ENCODE results near the gene GRAMD2A. TPM values are rescaled to one million over a fixed set of nuclear protein-coding genes. Genes with fewer than 3 reads are reported as not detected.

Gene GRAMD2A
- total RNA-seq, 6 donors from 2014 or later, result 26.7 to 52.4 (median 32.9) TPM

- no peaks in the 10 kb centered on the region for H3K27me3 ChIP-seq
- peak in 1 of 2 donors; percentile 82 for DNase-seq
- WGBS, 2 donors, result 10 to 16% methylated on average over 18 to 19 of the region's 19 CpGs
- H3K4me1 ChIP-seq, result peaks cover 22 to 35% (median 29%) of the 10 kb centered on the region in 4 donors
- peak overlapping the region; percentile 72 to 85 (median 76) for H3K27ac ChIP-seq
- ATAC-seq (ENCODE audit: low FRiP score in 2 of 2), result peak; percentile 92 to 94
- H3K36me3 ChIP-seq, result no peaks in the 10 kb centered on the region
- H3K9me3 ChIP-seq, result no peaks in the 10 kb centered on the region
- TF ChIP-seq CTCF (IDR thresholded peaks at IDR 0.05) (peak; percentile 71 to 92 (median 82)), POLR2AphosphoS5 (IDR thresholded peaks at IDR 0.05) (peak in 1 of 2 donors; percentile 16), POLR2A (IDR thresholded peaks at IDR 0.05) (no peak)
- H3K4me3 ChIP-seq, result peak overlapping the region; percentile 13 to 57 (median 43)
Measured at GRCh38 chr15:72155635-72156616, 41.7 kb downstream of the GRAMD2A start.

GRCh38 chr15:72155003-72155621, 42.5 kb downstream of the GRAMD2A start:
- Histone ChIP-seq H3K9me3 (no peaks in the 10 kb centered on the region), H3K4me3 (peak overlapping the region in 3 of 4 donors; percentile 33 to 57 (median 53)), H3K27ac (peak overlapping the region; percentile 72 to 85 (median 76)), H3K4me1 (peaks cover 22 to 35% (median 29%) of the 10 kb centered on the region in 4 donors), H3K36me3 (no peaks in the 10 kb centered on the region), H3K27me3 (no peaks in the 10 kb centered on the region)
- ATAC-seq (ENCODE audit: low FRiP score in 2 of 2) (peak; percentile 69 to 89), DNase-seq (peak; percentile 34 to 93)
- TF ChIP-seq EP300 (IDR thresholded peaks at IDR 0.05) (peak in 3 of 4 donors; percentile 72 to 94 (median 75)), CTCF (IDR thresholded peaks at IDR 0.05) (no peak), POLR2A (IDR thresholded peaks at IDR 0.05) (peak in 1 of 4 donors; percentile 61), POLR2AphosphoS5 (IDR thresholded peaks at IDR 0.05) (peak; percentile 79 to 81)
- WGBS, 2 donors, result 20 to 47% methylated on average over 9 to 14 of the region's 14 CpGs

- Histone ChIP-seq H3K27me3 (no peaks in the 10 kb centered on the region), H3K27ac (peak overlapping the region; percentile 72 to 85 (median 76)), H3K9me3 (no peaks in the 10 kb centered on the region), H3K4me3 (no peak overlapping the region), H3K4me1 (peaks cover 22 to 35% (median 29%) of the 10 kb centered on the region in 4 donors), H3K36me3 (no peaks in the 10 kb centered on the region)
- WGBS, 2 donors, result 83 to 92% methylated on average over 7 of the region's 7 CpGs
- DNase-seq (no peak), ATAC-seq (ENCODE audit: low FRiP score in 2 of 2) (no peak)
- TF ChIP-seq CTCF (IDR thresholded peaks at IDR 0.05) (no peak), POLR2AphosphoS5 (IDR thresholded peaks at IDR 0.05) (no peak), POLR2A (IDR thresholded peaks at IDR 0.05) (no peak), EP300 (IDR thresholded peaks at IDR 0.05) (no peak)
Measured at GRCh38 chr15:72154316-72154715, 43.3 kb downstream of the GRAMD2A start.

GRCh38 chr15:72153269-72154000, 44.2 kb downstream of the GRAMD2A start:
- Histone ChIP-seq H3K27ac (peak overlapping the region; percentile 9 to 85 (median 68)), H3K4me3 (no peak overlapping the region), H3K36me3 (no peaks in the 10 kb centered on the region), H3K4me1 (peaks cover 22 to 35% (median 29%) of the 10 kb centered on the region in 4 donors), H3K9me3 (no peaks in the 10 kb centered on the region), H3K27me3 (no peaks in the 10 kb centered on the region)
- 58 to 61% methylated on average over 5 of the region's 5 CpGs for WGBS, 2 donors
- TF ChIP-seq CTCF (IDR thresholded peaks at IDR 0.05) (no peak), POLR2A (IDR thresholded peaks at IDR 0.05) (no peak), EP300 (IDR thresholded peaks at IDR 0.05) (no peak), POLR2AphosphoS5 (IDR thresholded peaks at IDR 0.05) (no peak)
- no peak for DNase-seq
- ATAC-seq (ENCODE audit: low FRiP score in 2 of 2), result no peak

Data from upper lobe of left lung (tissue), 6 donors.